ENCODE measurements around the gene CCDC85C. TPM values are rescaled to one million over a fixed set of nuclear protein-coding genes. Genes with fewer than 3 reads are reported as not detected.
A peak's percentile ranks its signal among the peaks of the same experiment; 100 is the strongest.

The CCDC85C gene
- polyA plus RNA-seq, 4 donors = 29.1 to 38.7 (median 30.8) TPM

- no peak for DNase-seq (ENCODE audit: low read depth in 4 of 4, low spot score in 3 of 4)
Measured at GRCh38 chr14:99497341-99497740, 106.7 kb downstream of the CCDC85C start.

GRCh38 chr14:99484106-99484505 lies 119.9 kb downstream of the CCDC85C start:
- DNase-seq (ENCODE audit: low read depth in 4 of 4, low spot score in 3 of 4) = no peak

GRCh38 chr14:99481745-99482099 lies 122.3 kb downstream of the CCDC85C start:
- no peak for DNase-seq (ENCODE audit: low read depth in 4 of 4, low spot score in 3 of 4)

DNA sequence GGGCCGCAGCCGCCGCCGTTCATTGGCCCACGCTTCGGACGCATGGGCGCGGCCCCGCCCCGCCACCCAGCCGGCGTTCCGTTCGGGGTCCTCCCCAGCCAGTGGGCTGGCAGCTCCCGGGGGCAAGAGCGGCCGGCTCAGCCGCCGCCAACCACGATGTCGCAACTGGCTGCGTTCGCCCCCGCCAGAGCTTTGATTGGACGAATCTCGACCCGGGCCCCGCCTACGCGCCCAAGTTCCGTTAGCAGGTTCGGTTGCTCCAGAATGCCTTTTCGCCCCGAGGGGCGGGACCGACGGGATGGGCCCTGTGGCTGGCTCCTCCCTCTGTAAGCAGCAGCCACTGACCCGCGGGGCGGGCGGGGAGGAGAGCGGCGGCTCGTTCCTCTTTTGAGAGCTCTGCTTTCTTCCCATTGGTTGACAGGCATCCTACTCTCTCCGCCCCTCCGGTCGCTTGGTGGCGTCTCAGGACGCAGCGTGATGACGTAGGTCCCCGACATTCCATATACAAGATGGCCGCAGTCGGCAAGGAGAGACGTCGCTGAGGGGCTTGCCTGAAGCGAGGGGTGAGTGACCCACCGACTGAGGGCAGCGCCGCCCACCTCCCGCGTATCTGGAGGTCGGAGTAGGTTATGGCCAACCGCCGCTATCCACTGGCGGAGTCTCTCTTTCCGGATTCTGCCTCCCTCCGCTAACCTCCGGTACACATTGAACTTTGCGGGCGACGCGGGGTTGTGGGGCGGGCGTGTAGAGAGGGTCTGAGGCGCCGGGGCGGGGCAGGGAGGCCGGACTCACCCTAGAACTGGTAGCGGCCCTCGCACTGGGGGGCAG lies 122.9 kb downstream of the CCDC85C start, which contains the start of gene CCNK:
Gene CCNK (plus strand): TSS at position 493 of the 828 bp plus-strand sequence. CDS start 11,269 bp downstream, outside the sequence.
- DNase-seq (ENCODE audit: low read depth in 4 of 4, low spot score in 3 of 4) = peak; percentile 99 to 100 (median 99)

DNA sequence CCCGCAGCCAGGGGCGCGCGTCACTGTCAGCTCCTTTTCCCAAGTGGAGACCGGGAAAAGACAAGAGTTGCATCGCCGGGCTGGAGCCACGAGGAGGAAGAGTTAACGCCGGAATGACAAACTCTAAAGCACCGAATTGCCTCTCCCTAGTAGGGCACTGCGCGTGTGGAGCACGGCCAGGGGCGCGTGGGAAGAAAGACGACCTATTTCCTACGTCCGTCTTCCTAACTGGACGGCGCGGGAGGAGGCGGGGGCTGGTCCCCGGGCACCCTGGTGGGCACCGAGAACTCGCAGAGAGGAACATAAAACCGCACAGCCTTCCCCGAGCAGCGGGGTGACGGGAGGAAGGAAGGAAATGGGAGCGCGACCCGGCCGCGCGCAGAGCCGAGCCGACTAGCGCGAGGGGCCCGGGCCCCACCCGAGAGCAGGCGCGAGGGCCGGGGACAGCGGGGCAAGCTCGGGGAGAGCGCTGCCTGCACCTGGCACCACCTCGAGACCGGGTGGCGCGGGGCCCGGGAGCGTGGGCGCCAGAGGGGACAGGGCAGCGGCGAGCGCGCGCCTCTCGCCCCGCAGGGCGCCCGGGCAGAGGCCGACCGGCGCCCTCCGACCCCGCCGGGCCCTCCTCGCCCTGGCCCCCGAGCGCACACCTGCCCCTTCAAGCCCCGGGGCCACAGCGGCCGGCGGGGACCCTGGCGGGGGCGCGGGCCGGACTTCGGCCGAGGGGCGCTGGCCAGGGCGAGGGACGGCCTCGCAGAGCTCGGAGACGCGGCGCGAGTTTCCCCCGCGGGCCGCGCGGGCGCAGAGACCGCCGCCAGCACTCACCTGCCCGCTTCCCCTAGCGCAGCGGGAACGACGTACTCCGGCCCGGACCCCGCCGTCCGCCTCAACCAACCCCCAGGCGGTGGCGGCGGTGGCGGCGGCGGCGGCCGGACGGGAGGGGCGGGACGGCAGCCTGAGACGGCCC lies 123.8 kb downstream of the CCDC85C start, which contains the start of gene SETD3:
Gene SETD3 (minus strand): TSS at position 954 of the 964 bp plus-strand sequence. CDS start 15,054 bp downstream, outside the sequence.
- DNase-seq (ENCODE audit: low read depth in 4 of 4, low spot score in 3 of 4) = no peak

GRCh38 chr14:99479160-99479905 lies 124.7 kb downstream of the CCDC85C start:
- DNase-seq (ENCODE audit: low read depth in 4 of 4, low spot score in 3 of 4) = no peak

DNA sequence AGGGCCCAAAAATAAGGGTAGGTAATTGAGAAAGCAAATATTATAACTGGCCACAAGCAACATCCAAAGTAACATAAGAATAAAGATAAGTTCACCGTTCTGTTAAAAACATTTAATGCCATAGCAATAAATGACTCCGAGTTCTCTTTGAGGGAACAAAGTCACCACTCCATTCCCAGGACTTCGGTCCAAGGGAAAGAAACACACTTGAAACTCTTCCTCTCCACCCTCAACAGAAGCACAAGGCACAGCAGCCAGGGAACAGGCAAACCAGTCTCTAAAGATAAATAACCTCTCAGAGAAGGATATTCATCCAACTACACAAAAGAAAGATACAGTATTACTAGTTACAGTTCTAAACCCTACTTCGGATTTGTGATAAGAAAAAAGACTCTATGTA lies 125.9 kb downstream of the CCDC85C start:
- no peak for DNase-seq (ENCODE audit: low read depth in 4 of 4, low spot score in 3 of 4)

GRCh38 chr14:99476864-99477263 lies 127.1 kb downstream of the CCDC85C start:
- no peak for DNase-seq (ENCODE audit: low read depth in 4 of 4, low spot score in 3 of 4)

DNA sequence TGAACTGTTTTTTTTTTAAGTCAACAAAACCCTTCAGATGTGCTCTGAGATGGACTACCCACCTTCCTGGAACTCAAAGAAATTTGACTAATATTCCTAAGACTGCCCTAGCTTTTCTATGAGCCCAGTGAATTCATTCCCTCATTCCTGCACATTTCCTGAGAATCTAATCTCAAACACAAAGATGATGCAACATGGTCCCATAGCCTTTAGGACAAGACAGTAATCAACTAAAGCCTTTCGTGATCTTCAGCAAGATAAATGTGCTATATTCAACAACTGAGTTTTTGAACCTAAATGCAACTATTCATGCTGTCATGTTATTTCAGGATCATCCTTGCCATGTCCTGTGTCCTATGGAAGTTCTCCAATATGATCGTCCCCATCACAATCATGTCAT lies 128.3 kb downstream of the CCDC85C start:
- DNase-seq (ENCODE audit: low read depth in 4 of 4, low spot score in 3 of 4) = no peak

DNA sequence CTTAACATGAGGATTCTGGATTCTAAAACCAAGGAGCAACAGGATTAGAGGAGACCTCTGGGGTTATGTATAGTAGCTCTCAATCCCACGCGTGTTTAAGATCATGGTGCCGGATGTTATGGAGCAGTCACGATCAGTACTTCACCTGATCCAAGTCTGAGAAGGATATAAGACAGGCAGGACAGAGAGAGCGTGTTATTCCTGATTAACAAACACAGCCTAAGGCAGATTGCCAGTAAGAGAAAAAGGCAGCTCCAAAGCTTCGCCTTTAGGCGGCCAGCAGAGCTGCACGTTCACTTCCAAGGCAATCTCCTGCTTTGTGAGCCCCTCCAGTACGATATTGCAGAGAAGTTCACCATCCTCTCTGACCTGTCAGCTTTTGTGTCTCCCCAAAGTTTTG lies 128.8 kb downstream of the CCDC85C start:
- no peak for DNase-seq (ENCODE audit: low read depth in 4 of 4, low spot score in 3 of 4)

DNA sequence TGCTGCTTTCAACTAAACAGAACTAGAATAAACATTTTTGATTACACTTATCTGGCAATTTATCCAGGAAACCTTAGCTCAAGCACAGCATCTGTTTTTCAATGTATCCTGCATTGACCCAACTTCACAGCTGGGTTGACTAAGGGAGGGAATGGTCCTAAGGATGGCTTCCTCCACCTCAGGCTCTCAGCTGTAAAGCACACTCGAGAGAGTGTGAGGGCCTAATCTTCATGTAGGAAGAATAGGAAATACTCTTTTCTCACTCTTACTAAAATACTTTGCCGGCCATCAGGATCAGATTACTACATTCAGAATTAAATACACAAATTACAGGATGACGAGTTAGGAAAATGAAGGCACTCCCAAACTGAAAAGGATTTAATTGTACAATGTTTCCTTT lies 130.5 kb downstream of the CCDC85C start:
- no peak for DNase-seq (ENCODE audit: low read depth in 4 of 4, low spot score in 3 of 4)

- no peak for DNase-seq (ENCODE audit: low read depth in 4 of 4, low spot score in 3 of 4)
Measured at GRCh38 chr14:99472937-99473336, 131.1 kb downstream of the CCDC85C start.

GRCh38 chr14:99471731-99472130 lies 132.3 kb downstream of the CCDC85C start:
- no peak for DNase-seq (ENCODE audit: low read depth in 4 of 4, low spot score in 3 of 4)

DNA sequence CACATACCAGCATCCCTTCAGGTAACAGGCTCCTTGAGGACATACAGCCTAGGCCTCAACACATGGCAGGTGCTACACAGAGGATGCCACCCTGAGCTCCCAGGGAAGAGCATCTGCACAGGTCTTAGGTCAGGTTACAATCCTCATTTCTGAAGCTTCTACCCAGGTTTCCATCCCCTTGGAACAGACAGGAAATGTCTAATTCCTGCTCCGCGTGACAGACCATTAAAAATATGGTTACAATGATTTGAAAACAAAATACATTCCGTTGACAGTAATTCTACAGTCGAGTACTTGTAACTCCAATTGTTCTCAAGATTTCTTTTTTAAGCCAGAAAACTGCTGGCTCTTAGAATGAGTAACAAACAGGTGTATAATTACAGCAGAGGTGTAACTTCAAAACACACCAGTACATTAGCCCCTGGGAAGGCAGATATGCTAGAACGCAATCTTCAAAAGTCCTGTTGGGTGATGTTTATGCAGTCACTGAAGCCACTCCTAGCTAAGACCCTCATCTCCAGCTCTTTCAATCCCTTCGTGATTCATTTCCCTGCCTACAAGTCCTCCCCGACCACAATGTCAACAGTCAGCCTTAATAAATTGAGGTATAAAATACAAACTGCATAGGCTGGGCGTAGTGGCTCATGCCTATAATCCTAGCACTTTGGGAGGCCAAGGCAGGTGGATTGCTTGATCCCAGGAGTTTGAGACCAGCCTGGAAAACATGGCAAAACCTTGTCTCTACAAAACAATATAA lies 135.0 kb downstream of the CCDC85C start:
- no peak for DNase-seq (ENCODE audit: low read depth in 4 of 4, low spot score in 3 of 4)

DNA sequence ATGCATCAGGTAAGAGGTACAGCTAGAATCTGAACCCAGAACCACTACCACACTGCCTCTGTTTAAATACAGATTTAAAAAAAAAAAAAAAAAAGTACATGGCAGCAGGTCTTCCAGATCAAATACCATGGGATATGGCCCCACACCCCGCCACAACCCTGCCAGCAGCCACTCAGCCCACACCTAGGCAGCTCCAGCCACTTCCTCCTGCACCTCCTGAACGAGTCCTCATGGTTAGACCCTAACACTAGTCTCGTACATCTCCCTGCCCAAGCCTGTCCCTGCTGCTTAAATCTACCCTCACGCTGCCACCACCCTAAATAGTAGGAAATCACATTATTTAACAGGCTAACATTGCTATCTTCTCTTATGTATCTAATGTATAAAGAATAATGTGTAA lies 135.9 kb downstream of the CCDC85C start:
- DNase-seq (ENCODE audit: low read depth in 4 of 4, low spot score in 3 of 4) = no peak

GRCh38 chr14:99467336-99468078 lies 136.5 kb downstream of the CCDC85C start:
- DNase-seq (ENCODE audit: low read depth in 4 of 4, low spot score in 3 of 4) = no peak

DNA sequence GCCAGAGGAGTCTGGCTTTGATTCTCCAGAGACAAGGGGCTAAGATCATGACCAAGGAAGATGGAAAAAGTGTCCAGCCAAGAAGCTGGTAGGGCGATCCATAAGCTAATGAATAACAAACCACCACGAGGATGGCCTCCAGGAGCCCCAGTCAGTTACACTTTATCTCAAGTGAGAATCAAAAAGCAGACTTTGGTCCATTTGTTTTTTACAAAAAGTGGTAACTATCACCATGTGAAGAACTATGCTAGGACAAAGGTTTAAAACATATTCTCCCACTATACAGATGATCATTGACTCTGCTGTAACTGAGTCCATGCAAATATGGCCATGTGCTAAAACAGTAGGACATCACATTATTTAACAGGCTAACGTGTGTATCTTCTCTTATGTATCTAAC lies 137.2 kb downstream of the CCDC85C start:
- no peak for DNase-seq (ENCODE audit: low read depth in 4 of 4, low spot score in 3 of 4)

GRCh38 chr14:99465288-99465687 lies 138.7 kb downstream of the CCDC85C start:
- no peak for DNase-seq (ENCODE audit: low read depth in 4 of 4, low spot score in 3 of 4)

DNA sequence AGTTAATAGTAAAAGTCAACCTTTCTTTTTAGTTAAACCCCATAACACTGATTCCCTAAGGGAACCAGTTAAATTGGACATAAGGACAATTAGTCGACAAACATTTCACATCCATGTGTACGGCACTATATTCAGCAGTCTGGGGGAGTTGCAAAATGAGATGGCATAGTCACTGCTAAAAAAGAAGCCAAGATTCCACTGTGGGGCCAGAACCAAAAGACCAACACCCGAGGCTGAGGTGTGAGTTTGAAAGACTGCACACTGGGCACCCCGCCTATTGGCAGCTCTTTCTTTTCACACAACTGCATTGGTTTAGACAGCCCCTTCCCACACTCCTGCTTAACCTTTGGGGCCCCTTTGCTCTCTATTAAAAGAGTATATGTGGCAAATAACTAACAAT lies 140.0 kb downstream of the CCDC85C start:
- no peak for DNase-seq (ENCODE audit: low read depth in 4 of 4, low spot score in 3 of 4)
